HL-60 (cell line): Measurements from ENCODE around the gene OTOF.

Experiments
- DNase-seq, 2 experiments: peaks; one replicate each; pipeline ENCODE4 v3.0.0-alpha.2; 2010 to 2020; ENCODE audit warnings: low read depth in 1 of 2, low spot score in 1 of 2
- H3K27ac ChIP-seq: fragments of 250-450 bp; sonication (Bioruptor Pico); replicated peaks from 2 replicates; pipeline ENCODE4 v1.5.1; 2020; ENCODE audit warnings: mild to moderate bottlenecking, moderate library complexity
- H3K27me3 ChIP-seq: fragments of 250-450 bp; sonication (Bioruptor Pico); 2 replicates; pipeline ENCODE4 v1.5.1; 2021; ENCODE audit warnings: mild to moderate bottlenecking, moderate library complexity; ENCODE audit not compliant: insufficient read depth, poor library complexity, severe bottlenecking
- H3K4me3 ChIP-seq: replicated peaks from 2 replicates; pipeline ENCODE4 v1.5.1; 2011; ENCODE audit warnings: mild to moderate bottlenecking, control low read depth, low read length; ENCODE audit not compliant: insufficient read depth
- CTCF ChIP-seq: IDR thresholded peaks from one replicate; pipeline ENCODE4 v1.5.1; 2011; ENCODE audit warnings: low read length, control low read depth, inconsistent platforms; ENCODE audit not compliant: insufficient read depth
- GABPA ChIP-seq: IDR thresholded peaks from 2 replicates; pipeline ENCODE4 v1.6.1; 2012; ENCODE audit warnings: low read depth
- POLR2AphosphoS5 ChIP-seq: IDR thresholded peaks from 2 replicates; pipeline ENCODE4 v1.6.1; 2012; ENCODE audit warnings: low read depth
- REST ChIP-seq: IDR thresholded peaks from 2 replicates; pipeline ENCODE4 v1.6.1; 2012; ENCODE audit warnings: low read depth; ENCODE audit not compliant: insufficient replicate concordance
- SPI1 ChIP-seq: IDR thresholded peaks from 2 replicates; pipeline ENCODE4 v1.6.1; 2012; ENCODE audit warnings: low read depth, mild to moderate bottlenecking, borderline replicate concordance

OTOF gene

GRCh38 chr2:26424221-26424620 lies 53.7 kb downstream of the OTOF start:
- no peak for DNase-seq
- TF ChIP-seq GABPA = no peak
- TF ChIP-seq POLR2AphosphoS5 = no peak
- TF ChIP-seq SPI1 = no peak
- TF ChIP-seq CTCF = no peak
- TF ChIP-seq REST = no peak
- H3K4me3 ChIP-seq = no peak overlapping the region
- H3K27ac ChIP-seq = no peak overlapping the region
- H3K27me3 ChIP-seq = no peaks in the 10 kb centered on the region

GRCh38 chr2:26423750-26424149 lies 54.2 kb downstream of the OTOF start:
- Histone ChIP-seq H3K27me3 (no peaks in the 10 kb centered on the region), H3K4me3 (no peak overlapping the region), H3K27ac (no peak overlapping the region)
- DNase-seq = no peak
- no peak for TF ChIP-seq POLR2AphosphoS5
- TF ChIP-seq SPI1 = no peak
- TF ChIP-seq REST = no peak
- TF ChIP-seq CTCF = no peak
- no peak for TF ChIP-seq GABPA

- H3K4me3 ChIP-seq = no peak overlapping the region
- TF ChIP-seq REST = no peak
- TF ChIP-seq POLR2AphosphoS5 = no peak
- no peak for TF ChIP-seq GABPA
- no peak for TF ChIP-seq SPI1
- no peak for TF ChIP-seq CTCF
Observed at GRCh38 chr2:26422947-26423629, 54.8 kb downstream of the OTOF start.

More at GRCh38 chr2:26422947-26423629, 54.8 kb downstream of the OTOF start:
- no peak for DNase-seq
- no peaks in the 10 kb centered on the region for H3K27me3 ChIP-seq
- H3K27ac ChIP-seq = no peak overlapping the region
